RPMI7951 (cell line): Measurements from ENCODE around the gene USP19. TPM values are rescaled to one million over a fixed set of nuclear protein-coding genes. Genes with fewer than 3 reads are reported as not detected.
A peak's percentile ranks its signal among the peaks of the same experiment; 100 is the strongest.

ENCODE experiments used
- DNase-seq: peaks from one replicate; pipeline ENCODE4 v3.0.0-alpha.2; 2012; ENCODE audit warnings: low read depth
- total RNA-seq: library from RNA; depleted of rRNA; stranded (reverse); fragments of >200 nt; shearing (Covaris generic); gene quantifications from 2 replicates; pipeline ENCODE4 v1.2.3, GENCODE V29; 2014; rRNA removed

The USP19 gene
- 29.1 and 42.4 TPM in 2 replicates for total RNA-seq

- peak; percentile 93 for DNase-seq
Observed at GRCh38 chr3:49120438-49121131, at the start of gene USP19. Gene USP19 (minus strand): TSS chr3:49120823. CDS start chr3:49119145, 1,678 bp downstream.

GRCh38 chr3:49166752-49167556 is 46.3 kb upstream of the USP19 start:
- no peak for DNase-seq

- peak; percentile 72 for DNase-seq
Observed at GRCh38 chr3:49165771-49166751, 45.4 kb upstream of the USP19 start, which contains the start of gene CCDC71. Gene CCDC71 (minus strand): TSS chr3:49166331. CDS start chr3:49164208, 2,123 bp downstream.

GRCh38 chr3:49164983-49165720 is 44.5 kb upstream of the USP19 start:
- DNase-seq: no peak

- DNase-seq: no peak
Observed at GRCh38 chr3:49163609-49164008, 43.0 kb upstream of the USP19 start.

GRCh38 chr3:49162751-49163419 is 42.3 kb upstream of the USP19 start:
- no peak for DNase-seq

- no peak for DNase-seq
Observed at GRCh38 chr3:49161808-49162530, 41.3 kb upstream of the USP19 start.

- DNase-seq: no peak
Observed at GRCh38 chr3:49161197-49161596, 40.6 kb upstream of the USP19 start.

- DNase-seq: no peak
Observed at GRCh38 chr3:49158792-49159191, 38.2 kb upstream of the USP19 start.

GRCh38 chr3:49158103-49158709 is 37.6 kb upstream of the USP19 start:
- peak; percentile 41 for DNase-seq

GRCh38 chr3:49157289-49157688 is 36.7 kb upstream of the USP19 start:
- DNase-seq: no peak

- DNase-seq: no peak
Observed at GRCh38 chr3:49153349-49153912, 32.8 kb upstream of the USP19 start.

- no peak for DNase-seq
Observed at GRCh38 chr3:49151610-49152009, 31.0 kb upstream of the USP19 start.

GRCh38 chr3:49148159-49148558 is 27.5 kb upstream of the USP19 start:
- DNase-seq: no peak

GRCh38 chr3:49140080-49140479 is 19.5 kb upstream of the USP19 start:
- DNase-seq: no peak

- DNase-seq: no peak
Observed at GRCh38 chr3:49135499-49135898, 14.9 kb upstream of the USP19 start.

- DNase-seq: no peak
Observed at GRCh38 chr3:49134471-49135265, 14.0 kb upstream of the USP19 start.
